ENCODE results near the gene SLC8A2. TPM values are rescaled to one million over a fixed set of nuclear protein-coding genes. Genes with fewer than 3 reads are reported as not detected.

Gene SLC8A2
- total and polyA plus RNA-seq, 2 of the 4 experiments (the other 2 are of a cell fraction): 0.05 TPM; not detected in 1

DNA sequence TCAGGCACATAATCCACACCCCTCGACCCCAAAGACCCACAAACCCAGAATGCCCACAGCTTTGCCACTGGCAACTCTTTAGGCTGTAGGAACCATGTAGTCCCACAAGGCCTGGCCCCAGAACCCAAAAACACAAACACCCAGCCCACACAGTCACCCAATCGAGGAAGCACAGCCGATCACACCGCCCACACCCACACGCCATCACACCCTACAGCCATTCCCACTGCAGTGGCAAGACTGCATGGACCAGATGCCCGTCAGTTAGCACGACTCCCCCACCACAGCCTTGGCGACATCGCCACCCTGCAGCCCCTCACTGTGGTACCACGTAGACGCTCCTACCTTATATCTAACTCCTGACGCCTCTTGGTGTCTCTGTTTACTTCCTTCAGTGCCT is 28.4 kb downstream of the SLC8A2 start:
- no peak overlapping the region for H3K56ac ChIP-seq (ENCODE audit: extremely low read depth, insufficient read depth, low read length)

More for the DNA sequence above, 28.4 kb downstream of the SLC8A2 start:
- dilution Hi-C loops (cut with HindIII; ENCODE audit: low sequenced_read_pairs, unreplicated experiment): no loop called here
- peaks cover 2% of the 10 kb centered on the region; the same call in 1 of the 2 replicates for H3K4me1 ChIP-seq (ENCODE audit: control insufficient read depth, insufficient read depth, low read length)
- no TSS peak for BruUV-seq (replicated peaks)
- H4K8ac ChIP-seq (ENCODE audit: low read depth in 2 of 2, low read length in 2 of 2): no peak overlapping the region
- no peak overlapping the region for H2BK120ac ChIP-seq (ENCODE audit: low read depth, low read length)
- no peak overlapping the region for H3K4me2 ChIP-seq (ENCODE audit: low read depth, low read length)
- peaks cover 67% of the 10 kb centered on the region for H3K27me3 ChIP-seq (ENCODE audit: control insufficient read depth, insufficient read depth, low read length)
- no peak overlapping the region for H2AFZ ChIP-seq (replicated peaks; ENCODE audit: low read length, poor library complexity)
- H3K36me3 ChIP-seq (ENCODE audit: control insufficient read depth, insufficient read depth, low read length): no peaks in the 10 kb centered on the region
- H3K27ac ChIP-seq (ENCODE audit: insufficient read depth, low read length): no peak overlapping the region
- H2BK15ac ChIP-seq (ENCODE audit: low read depth, low read length): no peak overlapping the region
- no peak overlapping the region for H4K91ac ChIP-seq (ENCODE audit: insufficient read depth, low read depth, low read length)
- WGBS, 2 experiments (ENCODE audit: extremely low coverage in 2 of 2, insufficient read length in 1 of 2): 42% methylated on average over 8 of the region's 12 CpGs; no CpG with 5 or more reads in 1 of the 2 experiments
- H3K79me1 ChIP-seq (ENCODE audit: low read depth in 1 of 2, low read length in 2 of 2): no peaks in the 10 kb centered on the region
- H3K18ac ChIP-seq (ENCODE audit: low read depth, low read length): no peak overlapping the region
- no peak overlapping the region for H4K5ac ChIP-seq (ENCODE audit: low read depth, low read length)
- H3K14ac ChIP-seq (replicated peaks; ENCODE audit: low read depth, low read length): no peak overlapping the region
- no peak overlapping the region for H2BK20ac ChIP-seq (ENCODE audit: low read depth, low read length)
- H3K9me1 ChIP-seq (ENCODE audit: insufficient read depth, low read length): no peaks in the 10 kb centered on the region; the same call in 1 of the 2 replicates
- no peak overlapping the region for H3K4ac ChIP-seq (ENCODE audit: low read depth, low read length)
- no peak overlapping the region for H3K9ac ChIP-seq (ENCODE audit: low read depth, low read length)
- POLR2A ChIA-PET (ENCODE audit: unreplicated experiment): no interaction called here
- intact Hi-C loops (cut with micrococcal nuclease): no loop called here
- ATAC-seq (ENCODE audit: low read depth): no peak
- H4K20me1 ChIP-seq (ENCODE audit: insufficient read depth, low read length): peaks cover 4% of the 10 kb centered on the region; the same call in 1 of the 2 replicates
- in situ Hi-C loops (cut with MboI; ENCODE audit: low sequenced_read_pairs): no loop called here
- no peak overlapping the region for H2BK5ac ChIP-seq (ENCODE audit: low read depth, low read length, poor library complexity, severe bottlenecking)
- TF ChIP-seq MAZ (IDR thresholded peaks at IDR 0.05; ENCODE audit: borderline replicate concordance, low read depth, low read length) (no peak), CHD1 (IDR thresholded peaks at IDR 0.05; ENCODE audit: low read depth, low read length) (no peak), NFE2L2 (IDR thresholded peaks at IDR 0.05; ENCODE audit: low read depth, low read length) (no peak)
- TF ChIP-seq, protein P1, sequence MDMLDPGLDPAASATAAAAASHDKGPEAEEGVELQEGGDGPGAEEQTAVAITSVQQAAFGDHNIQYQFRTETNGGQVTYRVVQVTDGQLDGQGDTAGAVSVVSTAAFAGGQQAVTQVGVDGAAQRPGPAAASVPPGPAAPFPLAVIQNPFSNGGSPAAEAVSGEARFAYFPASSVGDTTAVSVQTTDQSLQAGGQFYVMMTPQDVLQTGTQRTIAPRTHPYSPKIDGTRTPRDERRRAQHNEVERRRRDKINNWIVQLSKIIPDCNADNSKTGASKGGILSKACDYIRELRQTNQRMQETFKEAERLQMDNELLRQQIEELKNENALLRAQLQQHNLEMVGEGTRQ (IDR thresholded peaks at IDR 0.05; ENCODE audit: low read depth, low read length): no peak
- H3K9me3 ChIP-seq (ENCODE audit: control insufficient read depth, insufficient read depth, low read length): peaks cover 6% of the 10 kb centered on the region; the same call in 1 of the 2 replicates
- no peak overlapping the region for H3K23ac ChIP-seq (ENCODE audit: low read depth, low read length)
- H3K4me3 ChIP-seq (ENCODE audit: insufficient read depth, low read depth, low read length): no peak overlapping the region
- H2AK5ac ChIP-seq (ENCODE audit: low read depth, low read length): no peak overlapping the region
- no peak for DNase-seq
- no peak overlapping the region for H2AK9ac ChIP-seq (replicated peaks; ENCODE audit: low read depth, low read length, poor library complexity)
- CTCF ChIA-PET: no interaction called here

Data from IMR-90 (cell line).